ENCODE data around the gene PCDHGA8.
"Not testable (repeated sequence)": the region's sequence is repeated elsewhere in the genome, so short reads cannot be mapped to it uniquely, and the experiment has no call there.

PCDHGA8 gene

GRCh38 chr5:141343953-141344463 lies 48.4 kb upstream of the PCDHGA8 start:
- H3K27ac ChIP-seq (ENCODE audit: low read depth, low read length, poor library complexity, severe bottlenecking): no peak overlapping the region
- H3K4me3 ChIP-seq (ENCODE audit: low read depth, low read length, poor library complexity, severe bottlenecking): no peak overlapping the region
- no peaks in the 10 kb centered on the region for H3K4me1 ChIP-seq (ENCODE audit: insufficient read depth, low read length, severe bottlenecking)
- H2AFZ ChIP-seq (ENCODE audit: low read length): no peak overlapping the region
- no peak overlapping the region for H3K9ac ChIP-seq (ENCODE audit: low read length)
- no peaks in the 10 kb centered on the region for H3F3A ChIP-seq (ENCODE audit: insufficient read depth, low read length)
- no peak for TF ChIP-seq CTCF (IDR thresholded peaks at IDR 0.05; ENCODE audit: low read length)
- no peak for TF ChIP-seq EZH2 (IDR thresholded peaks at IDR 0.05; ENCODE audit: borderline replicate concordance, low read length)
- H3K36me3 ChIP-seq (ENCODE audit: insufficient read depth, low read length): no peaks in the 10 kb centered on the region
- no peaks in the 10 kb centered on the region for H3K27me3 ChIP-seq (ENCODE audit: insufficient read depth, low read length)
- no peaks in the 10 kb centered on the region for H3K9me2 ChIP-seq (ENCODE audit: low read depth, low read length)
- H4K20me1 ChIP-seq (ENCODE audit: insufficient read depth, low read length): no peaks in the 10 kb centered on the region
- peaks cover 19% of the 10 kb centered on the region for H3K9me3 ChIP-seq (ENCODE audit: low read length)
- H3K79me2 ChIP-seq (ENCODE audit: insufficient read depth, low read length): no peaks in the 10 kb centered on the region
- no peak overlapping the region for H3K4me2 ChIP-seq (ENCODE audit: low read length)

- H2AFZ ChIP-seq (ENCODE audit: low read length): no peak overlapping the region
These were observed 47.1 kb upstream of the PCDHGA8 start for GRCh38 chr5:141345327-141345726.

GRCh38 chr5:141346017-141346416 lies 46.4 kb upstream of the PCDHGA8 start:
- not testable (repeated sequence) for H3K36me3 ChIP-seq (ENCODE audit: insufficient read depth, low read length); H3K79me2 ChIP-seq (ENCODE audit: insufficient read depth, low read length); H3K4me3 ChIP-seq (ENCODE audit: low read depth, low read length, poor library complexity, severe bottlenecking); H3K27ac ChIP-seq (ENCODE audit: low read depth, low read length, poor library complexity, severe bottlenecking); H2AFZ ChIP-seq (ENCODE audit: low read length); H3K9me2 ChIP-seq (ENCODE audit: low read depth, low read length); H3K4me2 ChIP-seq (ENCODE audit: low read length); H3F3A ChIP-seq (ENCODE audit: insufficient read depth, low read length); H3K9ac ChIP-seq (ENCODE audit: low read length); H4K20me1 ChIP-seq (ENCODE audit: insufficient read depth, low read length); H3K4me1 ChIP-seq (ENCODE audit: insufficient read depth, low read length, severe bottlenecking); H3K27me3 ChIP-seq (ENCODE audit: insufficient read depth, low read length)
- peaks cover 16% of the 10 kb centered on the region; the same call in 1 of the 2 replicates for H3K9me3 ChIP-seq (ENCODE audit: low read length)

More at GRCh38 chr5:141345327-141345726, 47.1 kb upstream of the PCDHGA8 start:
- Histone ChIP-seq H3K27me3 (ENCODE audit: insufficient read depth, low read length) (no peaks in the 10 kb centered on the region), H3K79me2 (ENCODE audit: insufficient read depth, low read length) (no peaks in the 10 kb centered on the region), H3F3A (ENCODE audit: insufficient read depth, low read length) (no peaks in the 10 kb centered on the region), H3K9ac (ENCODE audit: low read length) (no peak overlapping the region), H3K27ac (ENCODE audit: low read depth, low read length, poor library complexity, severe bottlenecking) (no peak overlapping the region), H3K4me1 (ENCODE audit: insufficient read depth, low read length, severe bottlenecking) (peaks cover under 1% of the 10 kb centered on the region), H3K9me2 (ENCODE audit: low read depth, low read length) (no peaks in the 10 kb centered on the region), H4K20me1 (ENCODE audit: insufficient read depth, low read length) (no peaks in the 10 kb centered on the region), H3K9me3 (ENCODE audit: low read length) (peaks cover 12% of the 10 kb centered on the region; the same call in 1 of the 2 replicates), H3K4me3 (ENCODE audit: low read depth, low read length, poor library complexity, severe bottlenecking) (no peak overlapping the region), H3K36me3 (ENCODE audit: insufficient read depth, low read length) (no peaks in the 10 kb centered on the region), H3K4me2 (ENCODE audit: low read length) (no peak overlapping the region)
- no peak for TF ChIP-seq CTCF (IDR thresholded peaks at IDR 0.05; ENCODE audit: low read length)
- no peak for TF ChIP-seq EZH2 (IDR thresholded peaks at IDR 0.05; ENCODE audit: borderline replicate concordance, low read length)

- H3K4me1 ChIP-seq (ENCODE audit: insufficient read depth, low read length, severe bottlenecking): peaks cover 6% of the 10 kb centered on the region
- H3K4me3 ChIP-seq (ENCODE audit: low read depth, low read length, poor library complexity, severe bottlenecking): peak within 1 kb of the TSS; percentile 80
- no peaks in the 10 kb centered on the region for H3K9me2 ChIP-seq (ENCODE audit: low read depth, low read length)
- TF ChIP-seq CTCF (IDR thresholded peaks at IDR 0.05; ENCODE audit: low read length): peak; percentile 78
- no peak for TF ChIP-seq EZH2 (IDR thresholded peaks at IDR 0.05; ENCODE audit: borderline replicate concordance, low read length)
- no peak within 1 kb of the TSS for H3K27ac ChIP-seq (ENCODE audit: low read depth, low read length, poor library complexity, severe bottlenecking)
- peak within 1 kb of the TSS; percentile 88; the same call in 1 of the 2 replicates for H2AFZ ChIP-seq (ENCODE audit: low read length)
- peak within 1 kb of the TSS; percentile 79 for H3K9ac ChIP-seq (ENCODE audit: low read length)
- peaks cover 16% of the 10 kb centered on the region for H3K36me3 ChIP-seq (ENCODE audit: insufficient read depth, low read length)
- no peaks in the 10 kb centered on the region for H3K79me2 ChIP-seq (ENCODE audit: insufficient read depth, low read length)
- H3K27me3 ChIP-seq (ENCODE audit: insufficient read depth, low read length): no peaks in the 10 kb centered on the region
- H3K9me3 ChIP-seq (ENCODE audit: low read length): peaks cover 14% of the 10 kb centered on the region
- H4K20me1 ChIP-seq (ENCODE audit: insufficient read depth, low read length): no peaks in the 10 kb centered on the region
- H3K4me2 ChIP-seq (ENCODE audit: low read length): peak within 1 kb of the TSS; percentile 77
- no peaks in the 10 kb centered on the region for H3F3A ChIP-seq (ENCODE audit: insufficient read depth, low read length)
These were observed 42.4 kb upstream of the PCDHGA8 start, which contains the start of gene PCDHGB1 for GRCh38 chr5:141349917-141350619. TSS of gene PCDHGB1 (plus strand) at chr5:141350099. CDS start at chr5:141350261, 162 bp downstream.

Data from OCI-LY1 (cell line).